GM12874 (cell line): Measurements from ENCODE around the gene ERGIC1.

ENCODE experiments used
- CTCF ChIP-seq: IDR thresholded peaks from 2 replicates; pipeline ENCODE4 v1.5.1; 2011; ENCODE audit warnings: low read depth, mild to moderate bottlenecking, control low read depth, low read length, moderate library complexity; ENCODE audit not compliant: insufficient read depth

ERGIC1 gene

GRCh38 chr5:172860520-172861443, 26.7 kb downstream of the ERGIC1 start:
- no peak for TF ChIP-seq CTCF

- TF ChIP-seq CTCF: no peak
These were observed 27.4 kb downstream of the ERGIC1 start for GRCh38 chr5:172861461-172861860.

GRCh38 chr5:172862165-172862801, 28.2 kb downstream of the ERGIC1 start:
- no peak for TF ChIP-seq CTCF

- no peak for TF ChIP-seq CTCF
These were observed 30.7 kb downstream of the ERGIC1 start for GRCh38 chr5:172864747-172865146.

- TF ChIP-seq CTCF: no peak
These were observed 32.3 kb downstream of the ERGIC1 start for GRCh38 chr5:172866378-172866777.

- no peak for TF ChIP-seq CTCF
These were observed 33.0 kb downstream of the ERGIC1 start for GRCh38 chr5:172866802-172867748.

- TF ChIP-seq CTCF: no peak
These were observed 33.8 kb downstream of the ERGIC1 start for GRCh38 chr5:172867761-172868435.
